Measurements from ENCODE around the gene MKRN1. TPM values are rescaled to one million over a fixed set of nuclear protein-coding genes. Genes with fewer than 3 reads are reported as not detected.

MKRN1 gene
- total and polyA plus RNA-seq, 4 donors = 46.9 to 104 (median 62.0) TPM

- 77 to 79% methylated on average over 10 of the region's 10 CpGs for WGBS, 2 donors
- Histone ChIP-seq H3K27me3 (ENCODE audit: control insufficient read depth in 3 of 3, insufficient read depth in 3 of 3, low read length in 2 of 3) (no peaks in the 10 kb centered on the region), H3K36me3 (ENCODE audit: control insufficient read depth in 4 of 4, insufficient read depth in 4 of 4, low read length in 4 of 4) (peaks cover 0 to 37% (median 10%) of the 10 kb centered on the region in 4 donors), H3K9me3 (ENCODE audit: control insufficient read depth in 4 of 4, insufficient read depth in 3 of 4, low read length in 3 of 4) (no peaks in the 10 kb centered on the region), H3K4me1 (ENCODE audit: control insufficient read depth in 5 of 5, insufficient read depth in 5 of 5, low read length in 5 of 5) (no peaks in the 10 kb centered on the region), H3K27ac (ENCODE audit: low read depth in 1 of 2, low read length in 1 of 2) (no peak overlapping the region), H3K9ac (ENCODE audit: insufficient read depth in 1 of 2, low read length in 2 of 2) (no peak overlapping the region), H3K4me3 (no peak overlapping the region)
- no peak for ATAC-seq (ENCODE audit: insufficient read depth, low FRiP score)
- no peak for DNase-seq
- TF ChIP-seq CTCF (IDR thresholded peaks at IDR 0.05; ENCODE audit: control extremely low read depth, extremely low read depth) = no peak
These were observed 46.4 kb upstream of the MKRN1 start for GRCh38 chr7:140525743-140526142.

- Histone ChIP-seq H3K27ac (ENCODE audit: low read depth in 1 of 2, low read length in 1 of 2) (no peak overlapping the region), H3K4me3 (no peak overlapping the region), H3K9me3 (ENCODE audit: control insufficient read depth in 4 of 4, insufficient read depth in 3 of 4, low read length in 3 of 4) (no peaks in the 10 kb centered on the region), H3K4me1 (ENCODE audit: control insufficient read depth in 5 of 5, insufficient read depth in 5 of 5, low read length in 5 of 5) (peaks cover 0 to 5% (median 0%) of the 10 kb centered on the region in 5 donors), H3K27me3 (ENCODE audit: control insufficient read depth in 3 of 3, insufficient read depth in 3 of 3, low read length in 2 of 3) (no peaks in the 10 kb centered on the region), H3K36me3 (ENCODE audit: control insufficient read depth in 4 of 4, insufficient read depth in 4 of 4, low read length in 4 of 4) (peaks cover 0 to 41% (median 9%) of the 10 kb centered on the region in 4 donors), H3K9ac (ENCODE audit: insufficient read depth in 1 of 2, low read length in 2 of 2) (no peak overlapping the region)
- ATAC-seq (ENCODE audit: insufficient read depth, low FRiP score) = no peak
- no peak for TF ChIP-seq CTCF (IDR thresholded peaks at IDR 0.05; ENCODE audit: control extremely low read depth, extremely low read depth)
- no peak for DNase-seq
- WGBS, 2 donors = 89 to 97% methylated on average over 3 of the region's 3 CpGs
These were observed 42.1 kb upstream of the MKRN1 start for GRCh38 chr7:140521421-140521820.

GRCh38 chr7:140519007-140519399 is 39.7 kb upstream of the MKRN1 start:
- ATAC-seq (ENCODE audit: insufficient read depth, low FRiP score) = no peak

More at GRCh38 chr7:140519007-140519399, 39.7 kb upstream of the MKRN1 start:
- peak overlapping the region in 1 of 2 donors; percentile 21 for H3K27ac ChIP-seq (ENCODE audit: low read depth in 1 of 2, low read length in 1 of 2)
- no peaks in the 10 kb centered on the region for H3K9me3 ChIP-seq (ENCODE audit: control insufficient read depth in 4 of 4, insufficient read depth in 3 of 4, low read length in 3 of 4)
- H3K4me3 ChIP-seq = no peak overlapping the region
- H3K9ac ChIP-seq (ENCODE audit: insufficient read depth in 1 of 2, low read length in 2 of 2) = no peak overlapping the region
- DNase-seq = no peak
- 66 to 81% methylated on average over 7 of the region's 7 CpGs for WGBS, 2 donors
- H3K27me3 ChIP-seq (ENCODE audit: control insufficient read depth in 3 of 3, insufficient read depth in 3 of 3, low read length in 2 of 3) = no peaks in the 10 kb centered on the region
- peaks cover 0 to 30% (median 6%) of the 10 kb centered on the region in 4 donors for H3K36me3 ChIP-seq (ENCODE audit: control insufficient read depth in 4 of 4, insufficient read depth in 4 of 4, low read length in 4 of 4)
- TF ChIP-seq CTCF (IDR thresholded peaks at IDR 0.05; ENCODE audit: control extremely low read depth, extremely low read depth) = no peak
- peaks cover 0 to 5% (median 0%) of the 10 kb centered on the region in 5 donors for H3K4me1 ChIP-seq (ENCODE audit: control insufficient read depth in 5 of 5, insufficient read depth in 5 of 5, low read length in 5 of 5)

Measured in lung (tissue), 12 donors.